Keratinocyte (primary cell): ENCODE data around the gene KRT14. TPM values are rescaled to one million over a fixed set of nuclear protein-coding genes. Genes with fewer than 3 reads are reported as not detected.
A peak's percentile ranks its signal among the peaks of the same experiment; 100 is the strongest.

Source experiments
- DNase-seq: peaks from one replicate; pipeline ENCODE4 v3.0.0-alpha.2; 2011; ENCODE audit warnings: low read depth, missing footprints, low spot score
- FAIRE-seq: peaks from 2 replicates; lab custom pipeline; 2011; peaks lifted over from hg19 to GRCh38; lab: Jason Lieb, UNC
- H2AFZ ChIP-seq: 2 replicates; pipeline ENCODE4 v1.6.0; 2012; ENCODE audit warnings: low read length, control low read depth, inconsistent platforms; ENCODE audit not compliant: control insufficient read depth
- H3K27ac ChIP-seq: 2 replicates; pipeline ENCODE4 v1.5.1; 2011; ENCODE audit warnings: low read length; ENCODE audit not compliant: control insufficient read depth, insufficient read depth
- H3K27me3 ChIP-seq: 3 replicates; pipeline ENCODE4 v1.6.0; 2011; ENCODE audit warnings: low read length; ENCODE audit not compliant: control insufficient read depth, insufficient read depth; ENCODE audit errors: extremely low read depth
- H3K36me3 ChIP-seq, 2 experiments: 2 replicates in 1 of 2; 3 replicates in 1 of 2; pipeline ENCODE4 v1.5.1; 2011; ENCODE audit warnings: low read length in 2 of 2, mild to moderate bottlenecking in 1 of 2; ENCODE audit not compliant: control insufficient read depth in 2 of 2, insufficient read depth in 2 of 2; ENCODE audit errors: extremely low read depth in 1 of 2
- H3K4me1 ChIP-seq: 3 replicates; pipeline ENCODE4 v1.5.1; 2011; ENCODE audit warnings: low read length; ENCODE audit not compliant: control insufficient read depth, insufficient read depth; ENCODE audit errors: extremely low read depth
- H3K4me2 ChIP-seq: 3 replicates; pipeline ENCODE4 v1.6.0; 2011; ENCODE audit warnings: low read depth, low read length; ENCODE audit not compliant: control insufficient read depth, insufficient read depth; ENCODE audit errors: extremely low read depth
- H3K4me3 ChIP-seq, 3 experiments: fragments of 200-600 bp in 1 of 3; sonication (generic) in 1 of 3; 2 replicates in 2 of 3; 3 replicates in 1 of 3; pipeline ENCODE4 v1.5.1; 2011 to 2016; ENCODE audit warnings: low read length in 3 of 3, mild to moderate bottlenecking in 3 of 3, control low read depth in 2 of 3, inconsistent platforms in 1 of 3, low read depth in 1 of 3, mixed read lengths in 1 of 3, mixed run types in 1 of 3, moderate library complexity in 1 of 3; ENCODE audit not compliant: control insufficient read depth in 2 of 3, insufficient read depth in 2 of 3; ENCODE audit errors: extremely low read depth in 1 of 3
- H3K79me2 ChIP-seq: 2 replicates; pipeline ENCODE4 v1.6.0; 2012; ENCODE audit warnings: low read length; ENCODE audit not compliant: control insufficient read depth, insufficient read depth
- H3K9ac ChIP-seq: 3 replicates; pipeline ENCODE4 v1.6.0; 2011; ENCODE audit warnings: low read length; ENCODE audit not compliant: control insufficient read depth, insufficient read depth; ENCODE audit errors: extremely low read depth
- H3K9me1 ChIP-seq: 3 replicates; pipeline ENCODE4 v1.6.0; 2011; ENCODE audit warnings: low read length; ENCODE audit not compliant: control insufficient read depth, insufficient read depth; ENCODE audit errors: extremely low read depth
- H3K9me3 ChIP-seq: 2 replicates; pipeline ENCODE4 v1.5.1; 2012; ENCODE audit warnings: low read depth, low read length; ENCODE audit not compliant: control insufficient read depth
- H4K20me1 ChIP-seq: 3 replicates; pipeline ENCODE4 v1.6.0; 2011; ENCODE audit warnings: low read length; ENCODE audit not compliant: control insufficient read depth, insufficient read depth; ENCODE audit errors: extremely low read depth
- EZH2 ChIP-seq: IDR thresholded peaks from one replicate; pipeline ENCODE4 v1.6.1; 2012; ENCODE audit warnings: inconsistent platforms, mild to moderate bottlenecking, low read length, moderate library complexity
- dilution Hi-C: fragments of 300-500 bp; cut with MboI; formaldehyde crosslinking; loops from one replicate; pipeline ENCODE4 v1.7.0; 2020; ENCODE audit warnings: low sequenced_read_pairs; ENCODE audit not compliant: extremely low pct_ligation_motif_present
- polyA plus RNA-seq, 5 experiments: library from polyadenylated mRNA; depleted of rRNA in 3 of 5; stranded (reverse) in 3 of 5; stranded (forward) in 1 of 5; unstranded in 1 of 5; fragments of >200 nt; gene quantifications; 1 replicate in 1 of 5; 2 replicates in 3 of 5; 3 replicates in 1 of 5; pipeline versions ENCODE4 v1.2.1 to v1.2.3, GENCODE V29; 2011 to 2012; ENCODE audit warnings: missing spikeins in 2 of 5, low read depth in 1 of 5, low replicate concordance in 1 of 5
- TF ChIP-seq, protein P1 (sequence below), 3 experiments: IDR thresholded peaks in 1 of 3; conservative IDR thresholded peaks in 1 of 3; optimal IDR thresholded peaks in 1 of 3; 2 replicates in 2 of 3; 3 replicates in 1 of 3; pipeline versions ENCODE3 to v1.5.1; 2011; ENCODE audit warnings: low read length in 3 of 3, mild to moderate bottlenecking in 3 of 3, moderate library complexity in 2 of 3, control low read depth in 1 of 3, inconsistent platforms in 1 of 3; ENCODE audit not compliant: insufficient read depth in 2 of 3; ENCODE audit errors: extremely low read depth in 1 of 3

Gene KRT14
- polyA plus RNA-seq, 1 donor (not counting 4 experiments of a cell fraction or from before 2014, with no cell fraction given) = 26,041 TPM

DNA sequence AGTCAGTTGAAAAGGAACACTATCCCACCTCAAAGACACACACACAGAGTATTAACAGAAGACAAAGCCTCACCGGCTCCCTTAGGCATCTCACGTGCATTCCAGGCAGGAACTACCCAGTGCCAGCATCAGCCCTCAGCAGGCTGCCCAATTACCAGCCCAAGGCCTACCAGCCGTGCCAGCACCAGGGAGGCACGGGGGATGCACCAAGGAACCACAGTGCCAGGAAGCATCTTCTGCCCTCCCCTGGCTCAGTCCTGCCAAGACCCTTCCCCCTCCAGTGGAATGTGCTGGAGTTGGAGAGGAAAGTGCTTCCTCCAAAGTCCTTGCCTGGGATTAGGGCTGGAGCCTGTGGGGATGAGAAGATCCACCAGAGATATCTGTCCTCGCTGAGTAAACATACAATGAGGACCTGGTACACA is 47.6 kb downstream of the KRT14 start:
- no peaks in the 10 kb centered on the region for H3K9me1 ChIP-seq
- dilution Hi-C loops = no loop called here
- peak overlapping the region; percentile 55 for H3K4me2 ChIP-seq
- H3K27me3 ChIP-seq = no peaks in the 10 kb centered on the region
- no peak for TF ChIP-seq EZH2
- TF ChIP-seq, protein P1, sequence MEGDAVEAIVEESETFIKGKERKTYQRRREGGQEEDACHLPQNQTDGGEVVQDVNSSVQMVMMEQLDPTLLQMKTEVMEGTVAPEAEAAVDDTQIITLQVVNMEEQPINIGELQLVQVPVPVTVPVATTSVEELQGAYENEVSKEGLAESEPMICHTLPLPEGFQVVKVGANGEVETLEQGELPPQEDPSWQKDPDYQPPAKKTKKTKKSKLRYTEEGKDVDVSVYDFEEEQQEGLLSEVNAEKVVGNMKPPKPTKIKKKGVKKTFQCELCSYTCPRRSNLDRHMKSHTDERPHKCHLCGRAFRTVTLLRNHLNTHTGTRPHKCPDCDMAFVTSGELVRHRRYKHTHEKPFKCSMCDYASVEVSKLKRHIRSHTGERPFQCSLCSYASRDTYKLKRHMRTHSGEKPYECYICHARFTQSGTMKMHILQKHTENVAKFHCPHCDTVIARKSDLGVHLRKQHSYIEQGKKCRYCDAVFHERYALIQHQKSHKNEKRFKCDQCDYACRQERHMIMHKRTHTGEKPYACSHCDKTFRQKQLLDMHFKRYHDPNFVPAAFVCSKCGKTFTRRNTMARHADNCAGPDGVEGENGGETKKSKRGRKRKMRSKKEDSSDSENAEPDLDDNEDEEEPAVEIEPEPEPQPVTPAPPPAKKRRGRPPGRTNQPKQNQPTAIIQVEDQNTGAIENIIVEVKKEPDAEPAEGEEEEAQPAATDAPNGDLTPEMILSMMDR (optimal IDR thresholded peaks at IDR 0.05 in 1 of 3, IDR thresholded peaks at IDR 0.05 in 1 of 3, conservative IDR thresholded peaks at IDR 0.05 in 1 of 3; ENCODE audit: extremely low read depth in 1 of 3, insufficient read depth in 2 of 3, low read length in 3 of 3) = no peak
- no peaks in the 10 kb centered on the region for H3K79me2 ChIP-seq
- peak; percentile 9 for FAIRE-seq
- no peaks in the 10 kb centered on the region for H3K36me3 ChIP-seq
- H3K4me3 ChIP-seq = no peak overlapping the region
- H3K4me1 ChIP-seq = peaks cover 55% of the 10 kb centered on the region
- DNase-seq = no peak
- H4K20me1 ChIP-seq = no peaks in the 10 kb centered on the region
- no peaks in the 10 kb centered on the region for H3K9me3 ChIP-seq
- peak overlapping the region; percentile 25 for H3K27ac ChIP-seq
- H2AFZ ChIP-seq = no peak overlapping the region
- H3K9ac ChIP-seq = peak overlapping the region; percentile 41

DNA sequence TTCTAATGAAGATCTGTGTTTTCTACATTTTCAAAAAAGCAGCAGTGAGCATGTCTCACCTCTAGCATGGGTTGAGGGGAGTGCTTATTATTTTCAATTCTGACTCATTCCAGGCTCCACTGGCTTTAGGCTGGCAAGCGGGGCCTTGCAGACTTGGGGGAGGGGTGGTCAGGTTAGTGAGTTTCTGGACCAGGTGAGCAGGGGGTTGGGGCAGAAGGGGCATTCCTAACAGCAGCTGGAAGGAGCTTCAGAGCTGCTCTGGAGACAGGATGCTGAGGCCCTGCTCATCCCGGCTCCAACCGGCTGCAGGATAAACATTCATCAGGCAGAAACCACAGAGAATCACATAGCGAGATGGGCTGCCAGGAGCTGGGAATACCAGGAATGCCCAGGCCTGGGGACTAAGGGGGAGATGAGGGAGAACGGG is 48.1 kb downstream of the KRT14 start:
- Histone ChIP-seq H3K9ac (peak overlapping the region; percentile 41), H3K4me1 (peaks cover 55% of the 10 kb centered on the region), H3K4me3 (no peak overlapping the region), H3K9me3 (no peaks in the 10 kb centered on the region), H3K9me1 (no peaks in the 10 kb centered on the region), H3K27ac (peak overlapping the region; percentile 50), H3K79me2 (no peaks in the 10 kb centered on the region), H3K27me3 (no peaks in the 10 kb centered on the region), H4K20me1 (no peaks in the 10 kb centered on the region), H3K36me3 (no peaks in the 10 kb centered on the region), H3K4me2 (peak overlapping the region; percentile 55), H2AFZ (no peak overlapping the region)
- DNase-seq (no peak), FAIRE-seq (no peak)
- dilution Hi-C loops = no loop called here
- TF ChIP-seq EZH2 = no peak
- TF ChIP-seq, protein P1 (optimal IDR thresholded peaks at IDR 0.05 in 1 of 3, IDR thresholded peaks at IDR 0.05 in 1 of 3, conservative IDR thresholded peaks at IDR 0.05 in 1 of 3; ENCODE audit: extremely low read depth in 1 of 3, insufficient read depth in 2 of 3, low read length in 3 of 3) = no peak
